HCT116 (cell line): ENCODE results near the gene G0S2.

Source experiments
- CTCF ChIP-seq, 3 experiments: fragments of 200-600 bp in 1 of 3; sonication (generic) in 1 of 3; IDR thresholded peaks in 2 of 3; conservative IDR thresholded peaks in 1 of 3; 2 replicates each; pipeline ENCODE4 v1.5.1; 2012 to 2017; ENCODE audit warnings: low read depth in 2 of 3, low read length in 2 of 3, antibody characterized with exemption in 1 of 3, borderline replicate concordance in 1 of 3, control low read depth in 1 of 3, mild to moderate bottlenecking in 1 of 3, mixed read lengths in 1 of 3, mixed run types in 1 of 3, moderate library complexity in 1 of 3; ENCODE audit not compliant: insufficient read depth in 1 of 3
- POLR2AphosphoS5 ChIP-seq: IDR thresholded peaks from 2 replicates; pipeline ENCODE4 v1.6.1; 2011; ENCODE audit warnings: mild to moderate bottlenecking, low read depth, low read length, moderate library complexity
- YY1 ChIP-seq: IDR thresholded peaks from 2 replicates; pipeline ENCODE4 v1.6.1; 2011; ENCODE audit warnings: low read length, low read depth, moderate library complexity, mild to moderate bottlenecking; ENCODE audit not compliant: insufficient replicate concordance; ENCODE audit errors: extremely low read depth

GRCh38 chr1:209702832-209703231 lies 27.6 kb downstream of the G0S2 start:
- no peak for TF ChIP-seq CTCF (IDR thresholded peaks at IDR 0.05 in 2 of 3, conservative IDR thresholded peaks at IDR 0.05 in 1 of 3; ENCODE audit: borderline replicate concordance in 1 of 3, insufficient read depth in 1 of 3, low read depth in 2 of 3, low read length in 2 of 3)
- TF ChIP-seq YY1 = no peak
- no peak for TF ChIP-seq POLR2AphosphoS5
